ENCODE results near the gene SNRPB. TPM values are rescaled to one million over a fixed set of nuclear protein-coding genes. Genes with fewer than 3 reads are reported as not detected.
A peak's percentile ranks its signal among the peaks of the same experiment; 100 is the strongest.

SNRPB gene
- total and polyA plus RNA-seq, 4 experiments from 2014 or later, result 96.2 to 264 (median 171) TPM

DNA sequence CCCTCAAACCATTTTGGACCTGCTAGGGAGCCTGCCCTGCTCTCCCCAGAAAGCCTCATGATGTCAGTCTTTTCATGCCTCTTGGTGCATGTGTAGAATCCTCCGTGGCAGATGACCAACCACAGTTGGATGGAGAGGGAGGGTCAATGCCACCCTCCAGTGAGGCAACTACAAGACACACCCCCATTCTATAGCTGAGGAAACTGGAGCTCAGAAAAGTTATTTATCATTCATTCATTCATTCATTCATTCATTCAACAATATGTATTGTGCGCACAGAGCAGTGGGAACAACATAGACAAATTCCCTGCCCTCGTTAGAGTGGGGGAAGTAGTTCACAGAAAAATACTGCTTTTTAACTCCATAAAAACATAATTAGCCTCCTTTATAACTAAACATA lies 16.8 kb downstream of the SNRPB start:
- H3K27me3 ChIP-seq (ENCODE audit: insufficient read depth, low read length), result no peaks in the 10 kb centered on the region
- H3K27ac Mint-ChIP-seq, result no peak overlapping the region
- ChIA-PET CTCF (ENCODE audit: partially characterized antibody) (interaction anchor here (1.1 to 2.7 kb wide), 6 partner anchors 8 to 246 kb away, joined by 3 to 18 read pairs (median 5); no protein-coding TSS in a partner anchor), POLR2A (ENCODE audit: partially characterized antibody) (interaction anchor here (0.6 kb wide), 1 partner anchor 17 kb away, joined by 3 read pairs; the partner anchor contains the start of gene SNRPB)
- no peaks in the 10 kb centered on the region for H3K27me3 Mint-ChIP-seq
- intact Hi-C loops (cut with micrococcal nuclease), result no loop called here
- H3K9me3 ChIP-seq (ENCODE audit: control insufficient read depth in 1 of 2, low read length in 2 of 2), result no peaks in the 10 kb centered on the region
- no peaks in the 10 kb centered on the region for H3K9me3 Mint-ChIP-seq
- no peaks in the 10 kb centered on the region for H3K36me3 ChIP-seq (ENCODE audit: insufficient read depth, low read length)
- no peak overlapping the region for H3K4me3 ChIP-seq (ENCODE audit: low read length in 2 of 2)
- peaks cover 2 to 12% of the 10 kb centered on the region in 2 donors for H3K36me3 Mint-ChIP-seq
- no peak overlapping the region for H3K27ac ChIP-seq (ENCODE audit: low read depth, low read length)
- H3K4me1 Mint-ChIP-seq, result peaks cover 7 to 21% (median 10%) of the 10 kb centered on the region in 4 donors
- DNase-seq, result no peak
- peaks cover 4% of the 10 kb centered on the region for H3K4me1 ChIP-seq (ENCODE audit: insufficient read depth, low read length)
- no peak overlapping the region for H3K4me3 Mint-ChIP-seq

DNA sequence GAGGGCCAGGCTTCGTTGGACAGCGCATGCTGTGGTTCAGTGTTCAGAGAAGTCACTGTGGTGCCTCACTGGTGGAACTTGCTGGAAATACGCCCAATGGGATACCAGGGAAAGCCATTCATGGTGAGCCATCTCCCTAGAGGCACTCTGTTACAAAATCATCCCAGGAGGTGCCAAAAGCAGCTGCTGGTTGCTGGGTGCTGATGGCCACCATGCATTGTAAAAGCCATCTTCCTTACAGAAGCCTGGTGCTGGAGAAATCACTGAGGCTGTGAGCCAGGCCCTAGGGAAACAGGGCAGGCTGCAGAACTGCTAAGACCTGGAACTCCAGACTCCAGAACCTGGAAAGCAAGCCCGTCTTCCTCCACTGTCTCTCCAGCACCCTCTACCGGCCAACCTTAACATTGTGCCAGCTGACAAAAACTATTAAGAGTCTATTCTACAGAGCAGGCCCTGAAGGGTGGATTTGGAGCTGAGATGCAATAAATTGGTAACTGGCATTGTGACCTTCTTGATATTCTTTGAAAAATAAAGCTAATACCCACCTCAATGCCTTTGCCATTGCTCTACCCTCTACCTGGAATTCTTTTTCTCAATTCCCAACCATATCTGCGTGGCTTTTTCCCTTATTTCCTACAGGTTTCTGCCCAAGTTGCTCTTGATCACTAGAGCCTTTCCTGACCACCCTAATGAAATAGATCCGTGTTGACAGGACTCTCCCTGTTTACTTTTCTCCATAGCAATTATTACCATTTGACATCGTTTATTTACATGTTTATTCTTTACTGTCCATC lies 18.5 kb downstream of the SNRPB start:
- Mint-ChIP-seq H3K36me3 (peaks cover 0 to 3% of the 10 kb centered on the region in 2 donors), H3K27me3 (no peaks in the 10 kb centered on the region), H3K4me3 (no peak overlapping the region), H3K27ac (peak overlapping the region in 1 of 7 donors; percentile 31), H3K9me3 (peaks cover 0 to 3% (median 0%) of the 10 kb centered on the region in 8 donors), H3K4me1 (peaks cover 7 to 21% (median 14%) of the 10 kb centered on the region in 4 donors)
- POLR2A ChIA-PET (ENCODE audit: partially characterized antibody), result interaction anchor here (0.7 kb wide), 1 partner anchor 9 kb away, joined by 3 read pairs; no protein-coding TSS in a partner anchor
- intact Hi-C loops (cut with micrococcal nuclease), result loop anchor here (1.0 kb wide), 1 partner anchor 101 kb away; no protein-coding TSS in a partner anchor
- peak; percentile 44 to 61 (median 50) for DNase-seq
- CTCF ChIA-PET (ENCODE audit: partially characterized antibody), result interaction anchor here (0.6 to 2.7 kb wide), 19 partner anchors 10 to 263 kb away, joined by 3 to 18 read pairs (median 4); no protein-coding TSS in a partner anchor
- Histone ChIP-seq H3K4me3 (ENCODE audit: low read length in 2 of 2) (no peak overlapping the region), H3K36me3 (ENCODE audit: insufficient read depth, low read length) (no peaks in the 10 kb centered on the region), H3K27me3 (ENCODE audit: insufficient read depth, low read length) (no peaks in the 10 kb centered on the region), H3K4me1 (ENCODE audit: insufficient read depth, low read length) (peaks cover 4% of the 10 kb centered on the region), H3K27ac (ENCODE audit: low read depth, low read length) (no peak overlapping the region), H3K9me3 (ENCODE audit: control insufficient read depth in 1 of 2, low read length in 2 of 2) (no peaks in the 10 kb centered on the region)

DNA sequence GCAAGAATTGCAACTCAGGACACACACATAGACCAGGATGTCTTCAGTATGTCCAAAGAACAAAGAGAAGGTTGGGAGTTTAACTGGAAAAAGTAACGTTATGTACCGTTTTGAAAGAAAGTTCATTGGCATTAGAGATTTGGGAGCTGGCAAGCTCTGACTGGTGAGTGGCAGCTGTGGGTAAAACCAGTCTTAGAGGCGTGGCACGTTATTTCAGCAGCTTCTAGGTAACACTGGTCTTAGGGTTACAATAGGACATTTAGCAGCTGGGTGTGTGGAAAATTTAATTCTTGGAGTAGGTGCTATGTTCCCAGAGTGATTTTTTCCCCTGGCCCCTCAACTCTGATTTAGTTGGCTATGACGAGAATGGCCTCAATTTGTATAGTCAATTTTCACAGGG lies 19.2 kb downstream of the SNRPB start:
- ChIA-PET CTCF (ENCODE audit: partially characterized antibody) (interaction anchor here (0.7 to 2.7 kb wide), 10 partner anchors 12 to 263 kb away, joined by 3 to 18 read pairs (median 4); no protein-coding TSS in a partner anchor), POLR2A (ENCODE audit: partially characterized antibody) (no interaction called here)
- intact Hi-C loops (cut with micrococcal nuclease), result no loop called here
- peaks cover 4% of the 10 kb centered on the region for H3K4me1 ChIP-seq (ENCODE audit: insufficient read depth, low read length)
- H3K27ac ChIP-seq (ENCODE audit: low read depth, low read length), result no peak overlapping the region
- H3K9me3 ChIP-seq (ENCODE audit: control insufficient read depth in 1 of 2, low read length in 2 of 2), result no peaks in the 10 kb centered on the region
- H3K9me3 Mint-ChIP-seq, result peaks cover 0 to 5% (median 0%) of the 10 kb centered on the region in 8 donors
- H3K27ac Mint-ChIP-seq, result no peak overlapping the region
- no peaks in the 10 kb centered on the region for H3K27me3 Mint-ChIP-seq
- H3K4me1 Mint-ChIP-seq, result peaks cover 7 to 21% (median 14%) of the 10 kb centered on the region in 4 donors
- no peak overlapping the region for H3K4me3 Mint-ChIP-seq
- no peaks in the 10 kb centered on the region for H3K27me3 ChIP-seq (ENCODE audit: insufficient read depth, low read length)
- no peaks in the 10 kb centered on the region for H3K36me3 Mint-ChIP-seq
- no peak overlapping the region for H3K4me3 ChIP-seq (ENCODE audit: low read length in 2 of 2)
- no peaks in the 10 kb centered on the region for H3K36me3 ChIP-seq (ENCODE audit: insufficient read depth, low read length)
- no peak for DNase-seq

DNA sequence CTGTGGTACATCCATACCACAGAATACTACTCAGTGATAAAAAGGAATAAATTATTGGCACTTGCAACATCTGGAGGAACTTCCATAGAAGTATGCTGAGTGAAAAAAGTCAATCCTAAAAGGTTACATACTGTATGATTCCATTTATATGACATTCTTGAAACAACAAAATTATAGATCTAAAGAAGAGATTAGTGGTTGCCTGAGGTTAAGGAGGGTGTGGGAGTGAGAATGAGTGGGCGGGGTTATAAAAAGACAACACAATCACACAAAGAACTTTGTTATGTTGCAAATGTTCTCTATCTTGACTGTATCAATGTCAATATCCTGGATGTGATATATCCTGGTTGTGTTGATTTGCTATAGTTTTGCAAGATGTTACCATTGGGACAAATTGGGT lies 21.2 kb downstream of the SNRPB start:
- peaks cover 0 to 3% of the 10 kb centered on the region in 2 donors for H3K36me3 Mint-ChIP-seq
- H3K27ac ChIP-seq (ENCODE audit: low read depth, low read length), result no peak overlapping the region

DNA sequence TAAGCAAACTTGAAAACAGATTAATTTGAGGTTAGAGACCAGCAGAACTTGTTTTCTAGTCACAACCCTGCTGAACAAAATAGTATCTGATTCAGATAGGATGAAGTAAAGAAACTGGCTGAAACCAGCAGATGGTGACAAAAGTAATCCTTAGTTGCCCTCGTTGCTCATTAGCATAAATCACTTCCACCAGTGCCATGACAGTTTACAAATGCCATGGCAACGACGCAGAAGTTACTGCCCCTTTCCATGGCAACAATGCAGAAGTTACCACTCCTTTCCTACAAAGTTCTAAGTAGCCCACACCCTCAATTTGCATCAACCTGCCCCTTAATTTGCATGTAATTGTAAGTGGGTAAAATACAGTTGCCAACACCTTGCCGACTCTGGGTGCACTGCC lies 23.7 kb downstream of the SNRPB start:
- Histone ChIP-seq H3K36me3 (ENCODE audit: insufficient read depth, low read length) (no peaks in the 10 kb centered on the region), H3K27ac (ENCODE audit: low read depth, low read length) (no peak overlapping the region), H3K27me3 (ENCODE audit: insufficient read depth, low read length) (no peaks in the 10 kb centered on the region), H3K9me3 (ENCODE audit: control insufficient read depth in 1 of 2, low read length in 2 of 2) (no peaks in the 10 kb centered on the region), H3K4me3 (ENCODE audit: low read length in 2 of 2) (no peak overlapping the region), H3K4me1 (ENCODE audit: insufficient read depth, low read length) (peaks cover 4% of the 10 kb centered on the region)
- peaks cover 7 to 21% (median 14%) of the 10 kb centered on the region in 4 donors for H3K4me1 Mint-ChIP-seq
- H3K27me3 Mint-ChIP-seq, result no peaks in the 10 kb centered on the region
- DNase-seq, result no peak
- POLR2A ChIA-PET (ENCODE audit: partially characterized antibody), result no interaction called here
- peaks cover 0 to 3% of the 10 kb centered on the region in 2 donors for H3K36me3 Mint-ChIP-seq
- intact Hi-C loops (cut with micrococcal nuclease), result no loop called here
- CTCF ChIA-PET (ENCODE audit: partially characterized antibody), result interaction anchor here (1.2 kb wide), 1 partner anchor 11 kb away, joined by 5 read pairs; no protein-coding TSS in a partner anchor
- peaks cover 0 to 7% (median 1%) of the 10 kb centered on the region in 8 donors for H3K9me3 Mint-ChIP-seq
- H3K4me3 Mint-ChIP-seq, result no peak overlapping the region
- H3K27ac Mint-ChIP-seq, result no peak overlapping the region

More for the DNA sequence above, 21.2 kb downstream of the SNRPB start:
- Mint-ChIP-seq H3K27me3 (no peaks in the 10 kb centered on the region), H3K4me3 (no peak overlapping the region), H3K9me3 (peaks cover 0 to 7% (median 1%) of the 10 kb centered on the region in 8 donors), H3K4me1 (peaks cover 7 to 21% (median 14%) of the 10 kb centered on the region in 4 donors), H3K27ac (no peak overlapping the region)
- intact Hi-C loops (cut with micrococcal nuclease), result no loop called here
- H3K27me3 ChIP-seq (ENCODE audit: insufficient read depth, low read length), result no peaks in the 10 kb centered on the region
- no peaks in the 10 kb centered on the region for H3K36me3 ChIP-seq (ENCODE audit: insufficient read depth, low read length)
- H3K4me1 ChIP-seq (ENCODE audit: insufficient read depth, low read length), result peaks cover 4% of the 10 kb centered on the region
- no peaks in the 10 kb centered on the region for H3K9me3 ChIP-seq (ENCODE audit: control insufficient read depth in 1 of 2, low read length in 2 of 2)
- no peak overlapping the region for H3K4me3 ChIP-seq (ENCODE audit: low read length in 2 of 2)
- CTCF ChIA-PET (ENCODE audit: partially characterized antibody), result no interaction called here
- POLR2A ChIA-PET (ENCODE audit: partially characterized antibody), result no interaction called here
- peak in 1 of 5 donors; percentile 12 for DNase-seq

DNA sequence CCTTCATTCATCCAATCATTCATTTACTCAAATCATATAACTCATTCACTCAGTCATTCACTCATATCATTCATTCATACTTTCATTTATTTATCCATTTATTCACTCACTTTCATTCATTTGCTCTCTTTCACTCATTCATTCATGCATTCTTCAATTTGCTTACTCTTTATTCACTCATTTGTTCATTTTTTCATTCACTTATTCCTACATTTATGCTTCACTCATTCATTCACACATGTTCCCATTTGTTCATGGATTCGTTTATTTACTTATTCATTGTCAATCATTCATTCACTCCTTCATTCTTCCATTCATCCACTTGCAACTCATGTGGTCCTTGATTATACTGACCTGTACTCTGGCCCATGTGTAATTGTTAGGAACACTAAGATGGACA lies 39.4 kb downstream of the SNRPB start:
- no peak overlapping the region for H3K27ac ChIP-seq (ENCODE audit: low read depth, low read length)
- DNase-seq, result no peak
- no peaks in the 10 kb centered on the region for H3K4me1 ChIP-seq (ENCODE audit: insufficient read depth, low read length)
- no peaks in the 10 kb centered on the region for H3K9me3 ChIP-seq (ENCODE audit: control insufficient read depth in 1 of 2, low read length in 2 of 2)
- CTCF ChIA-PET (ENCODE audit: partially characterized antibody), result no interaction called here
- H3K36me3 Mint-ChIP-seq, result no peaks in the 10 kb centered on the region
- intact Hi-C loops (cut with micrococcal nuclease), result no loop called here
- H3K27me3 Mint-ChIP-seq, result peaks cover 5 to 8% of the 10 kb centered on the region in 2 donors
- H3K4me3 ChIP-seq (ENCODE audit: low read length in 2 of 2), result no peak overlapping the region
- no peak overlapping the region for H3K27ac Mint-ChIP-seq
- no peaks in the 10 kb centered on the region for H3K4me1 Mint-ChIP-seq
- H3K36me3 ChIP-seq (ENCODE audit: insufficient read depth, low read length), result no peaks in the 10 kb centered on the region
- POLR2A ChIA-PET (ENCODE audit: partially characterized antibody), result no interaction called here
- H3K4me3 Mint-ChIP-seq, result no peak overlapping the region
- no peaks in the 10 kb centered on the region for H3K9me3 Mint-ChIP-seq
- H3K27me3 ChIP-seq (ENCODE audit: insufficient read depth, low read length), result no peaks in the 10 kb centered on the region

DNA sequence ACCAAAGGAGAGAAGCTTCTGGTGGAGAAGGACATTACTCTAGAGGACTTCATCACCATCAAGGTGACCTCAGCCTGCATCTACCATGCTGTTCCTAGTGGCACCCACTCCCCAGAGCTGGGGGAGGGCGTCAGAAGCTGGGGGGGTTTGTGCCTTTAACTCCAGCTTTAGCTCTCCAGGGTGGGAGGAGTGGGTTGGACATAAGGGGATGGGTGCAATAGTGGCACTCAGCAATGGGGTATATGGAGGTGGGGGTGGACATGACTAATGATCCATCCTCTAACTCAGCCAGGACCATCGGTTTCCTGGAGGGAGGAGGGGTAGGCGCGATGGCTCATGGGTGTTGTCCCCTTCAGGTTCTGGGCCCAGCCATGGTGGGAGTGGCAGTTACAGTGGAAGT lies 40.1 kb downstream of the SNRPB start:
- Histone ChIP-seq H3K9me3 (ENCODE audit: control insufficient read depth in 1 of 2, low read length in 2 of 2) (no peaks in the 10 kb centered on the region), H3K36me3 (ENCODE audit: insufficient read depth, low read length) (no peaks in the 10 kb centered on the region), H3K27ac (ENCODE audit: low read depth, low read length) (no peak overlapping the region), H3K4me1 (ENCODE audit: insufficient read depth, low read length) (no peaks in the 10 kb centered on the region), H3K27me3 (ENCODE audit: insufficient read depth, low read length) (no peaks in the 10 kb centered on the region), H3K4me3 (ENCODE audit: low read length in 2 of 2) (no peak overlapping the region)
- DNase-seq, result no peak
- ChIA-PET CTCF (ENCODE audit: partially characterized antibody) (no interaction called here), POLR2A (ENCODE audit: partially characterized antibody) (no interaction called here)
- peaks cover 5 to 10% of the 10 kb centered on the region in 2 donors for H3K27me3 Mint-ChIP-seq
- no peak overlapping the region for H3K4me3 Mint-ChIP-seq
- H3K27ac Mint-ChIP-seq, result no peak overlapping the region
- intact Hi-C loops (cut with micrococcal nuclease), result no loop called here
- no peaks in the 10 kb centered on the region for H3K9me3 Mint-ChIP-seq
- H3K4me1 Mint-ChIP-seq, result no peaks in the 10 kb centered on the region
- H3K36me3 Mint-ChIP-seq, result no peaks in the 10 kb centered on the region
